ENCODE results near the gene CA10.

- no peak for TF ChIP-seq CTCF (IDR thresholded peaks at IDR 0.05)
- TF ChIP-seq POLR2A (IDR thresholded peaks at IDR 0.05; ENCODE audit: low read depth): no peak
Observed at GRCh38 chr17:51830451-51830850, 328.1 kb downstream of the CA10 start.
